Activated CD4-positive, alpha-beta T cell treated with anti-CD3 and anti-CD28 coated beads, Interleukin-2, amount 50 U/mL, for 24 hours (primary cell): ENCODE data around the gene CT45A10.
A peak's percentile ranks its signal among the peaks of the same experiment; 100 is the strongest.
"Not testable (repeated sequence)": the region's sequence is repeated elsewhere in the genome, so short reads cannot be mapped to it uniquely, and the experiment has no call there.

ENCODE experiments used
- DNase-seq, 2 donors: peaks; one replicate each; pipeline ENCODE4 v3.0.0-alpha.2; 2020; ENCODE audit warnings: low read depth in 1 of 2, low spot score in 1 of 2

CT45A10 gene, protein sequence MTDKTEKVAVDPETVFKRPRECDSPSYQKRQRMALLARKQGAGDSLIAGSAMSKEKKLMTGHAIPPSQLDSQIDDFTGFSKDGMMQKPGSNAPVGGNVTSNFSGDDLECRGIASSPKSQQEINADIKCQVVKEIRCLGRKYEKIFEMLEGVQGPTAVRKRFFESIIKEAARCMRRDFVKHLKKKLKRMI

DNA sequence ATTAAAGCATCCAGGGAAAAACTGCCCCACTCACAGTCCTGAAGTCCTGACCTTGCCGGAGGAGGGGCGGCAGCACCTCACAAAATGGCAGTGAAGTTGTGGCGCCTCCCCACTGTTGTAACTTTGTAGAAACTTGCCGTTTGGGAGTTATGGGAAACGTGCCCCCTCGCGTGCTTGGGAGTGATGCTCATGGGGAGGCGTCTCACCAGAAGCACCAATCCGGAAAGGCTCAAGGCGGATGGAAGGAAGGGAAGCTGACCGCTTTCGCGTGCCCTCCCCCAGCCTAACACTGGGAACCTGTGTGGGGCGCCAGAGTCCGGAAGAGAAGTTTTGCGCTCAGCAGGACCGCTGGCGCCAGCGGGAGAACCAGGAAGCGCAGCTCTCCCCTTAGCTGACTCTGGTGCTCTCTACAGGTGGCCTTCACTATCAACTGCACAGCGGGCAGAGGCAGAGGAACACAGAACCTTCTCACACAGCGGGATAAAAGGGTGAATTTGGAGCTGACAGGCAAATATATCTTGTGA, at the start of gene CT45A10, which contains the start of gene SAGE1:
Gene CT45A10 (minus strand): TSS at position 151 of the 524 bp plus-strand sequence. CDS start 8,100 bp downstream, outside the sequence.
Gene SAGE1 (plus strand): TSS at position 423 of the 524 bp plus-strand sequence. CDS start 2,527 bp downstream, outside the sequence.
- no peak for DNase-seq

DNA sequence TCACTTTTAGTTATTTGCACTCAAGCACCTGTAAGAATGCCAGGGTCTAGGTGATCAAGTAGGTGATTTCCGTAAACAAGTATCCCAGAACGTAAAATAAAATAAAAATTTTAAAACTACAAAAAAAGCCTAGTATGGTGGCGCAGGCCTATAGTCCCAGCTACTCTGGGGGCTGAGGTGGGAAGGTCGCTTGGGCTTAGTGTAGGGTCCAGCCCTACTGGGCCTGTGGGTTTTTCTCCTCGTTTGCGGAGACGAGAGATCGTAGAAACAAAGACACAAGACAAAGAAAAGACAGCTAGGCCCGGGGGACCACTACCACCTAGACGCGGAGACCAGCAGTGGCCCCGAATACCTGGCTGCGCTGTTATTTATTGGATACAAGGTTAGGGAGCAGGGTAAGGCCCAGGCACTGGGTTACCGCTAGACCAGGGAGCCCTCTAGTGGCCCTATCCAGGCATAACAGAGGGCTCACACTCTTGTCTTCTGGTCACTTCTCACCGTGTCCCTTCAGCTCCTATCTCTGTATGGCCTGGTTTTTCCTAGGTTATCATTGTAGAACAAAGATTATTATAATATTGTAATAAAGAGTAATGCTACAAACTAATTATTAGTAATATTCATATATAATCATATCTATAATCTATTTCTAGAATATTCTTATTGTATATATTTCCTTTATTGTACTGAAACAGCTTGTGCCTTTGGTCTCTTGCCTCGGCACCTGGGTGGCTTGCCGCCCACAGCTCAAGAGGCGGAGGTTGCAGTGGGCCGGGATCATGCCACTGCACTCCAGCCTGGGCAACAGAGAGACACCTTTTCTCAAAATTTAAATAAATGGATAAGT, 38.6 kb upstream of the CT45A10 start:
- peak; percentile 0 to 10 for DNase-seq

DNA sequence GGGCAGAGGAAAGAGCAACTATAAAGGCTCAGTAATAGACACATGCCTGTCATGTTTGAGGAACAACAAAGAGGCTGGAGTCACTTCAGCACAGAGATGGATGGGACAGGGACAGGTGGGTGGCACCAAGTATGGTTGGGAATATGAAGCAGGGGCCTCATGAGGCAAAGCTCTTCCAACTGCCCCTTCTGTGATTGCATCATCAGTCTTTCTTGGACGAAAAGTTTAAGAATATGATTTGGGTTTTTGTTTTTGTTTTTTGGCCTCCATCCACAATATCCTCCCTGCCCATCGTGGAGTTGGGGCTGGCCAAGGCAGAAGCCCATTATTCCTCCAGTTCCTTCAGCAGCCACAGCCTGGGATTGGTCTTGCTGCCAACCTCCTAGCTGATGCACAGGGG, 34.7 kb upstream of the CT45A10 start:
- DNase-seq, result no peak

DNA sequence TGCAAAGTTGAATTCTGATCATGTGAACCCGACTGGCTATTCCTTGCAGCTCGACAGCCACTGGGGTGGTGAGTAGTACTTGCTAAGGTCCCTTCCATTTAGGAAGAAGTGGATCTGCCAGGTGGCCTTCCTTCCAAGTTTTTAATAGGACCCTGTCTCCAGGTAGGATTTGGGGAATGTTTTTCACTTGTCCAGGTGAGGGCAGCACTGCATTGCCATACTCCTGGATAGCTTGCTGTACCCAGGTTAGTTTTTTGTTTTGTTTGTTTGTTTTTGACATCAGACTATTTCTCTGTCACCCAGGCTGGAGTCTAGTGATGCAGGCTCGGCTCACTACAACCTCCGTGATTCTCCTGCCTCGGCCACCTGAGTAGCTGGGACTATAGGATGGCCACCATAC, 30.1 kb upstream of the CT45A10 start:
- DNase-seq, result no peak

DNA sequence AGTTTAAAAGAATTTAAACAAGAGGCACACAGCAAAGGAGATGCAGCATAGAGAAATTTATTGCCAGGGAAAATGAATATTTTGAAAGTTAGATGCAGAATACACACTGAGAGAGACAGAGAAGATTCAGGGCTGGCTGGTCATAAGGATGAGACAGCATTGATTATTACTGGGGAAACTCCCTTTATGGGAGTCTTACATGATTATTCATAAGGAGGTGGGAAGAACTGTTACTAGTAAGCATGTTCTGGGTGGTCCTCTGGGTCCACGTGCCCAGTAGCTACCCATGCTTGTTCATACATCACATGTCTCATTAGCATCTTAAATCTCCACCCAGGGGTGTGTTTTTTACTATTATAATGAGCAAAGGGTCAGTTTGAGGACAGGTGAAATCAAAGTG, 27.3 kb upstream of the CT45A10 start:
- not testable (repeated sequence) for DNase-seq

DNA sequence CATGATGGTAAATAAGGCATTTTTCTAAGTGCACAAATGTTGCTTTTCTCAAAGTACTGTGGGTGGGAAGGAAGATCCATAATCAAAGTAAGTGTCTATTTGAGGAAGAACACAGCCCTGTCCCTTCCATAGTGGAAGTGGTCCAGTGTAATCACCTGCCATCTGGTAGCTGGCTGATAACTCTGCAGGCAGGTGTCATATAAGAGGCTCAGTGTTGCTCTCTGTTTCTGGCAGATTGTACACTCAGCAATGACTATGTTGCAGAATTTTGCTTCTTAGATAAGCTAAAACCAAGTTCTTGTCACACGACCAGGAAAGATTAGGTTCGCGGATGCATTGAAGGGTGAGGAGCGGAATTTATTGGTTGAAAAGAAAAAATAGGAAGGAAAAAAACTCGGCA, 21.2 kb upstream of the CT45A10 start:
- no peak for DNase-seq

DNA sequence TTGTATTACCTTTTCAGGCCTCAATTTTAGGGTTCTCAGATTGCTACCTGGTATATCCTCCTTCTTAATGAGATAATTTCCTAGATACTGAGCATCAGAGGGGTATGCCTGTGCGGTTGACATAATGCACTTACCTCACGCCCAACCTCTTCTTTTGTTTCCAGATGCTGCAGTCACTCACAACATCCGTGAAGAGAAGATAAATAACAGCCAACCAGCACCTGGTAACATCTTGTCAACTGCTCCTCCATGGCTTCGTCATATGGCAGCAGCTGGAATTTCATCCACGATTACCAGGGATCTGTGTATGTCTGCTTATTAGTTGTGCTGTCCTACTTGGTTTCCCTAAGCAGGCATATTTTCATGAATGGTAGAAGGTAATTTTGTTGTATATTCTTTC, 17.0 kb upstream of the CT45A10 start:
- DNase-seq, result no peak

DNA sequence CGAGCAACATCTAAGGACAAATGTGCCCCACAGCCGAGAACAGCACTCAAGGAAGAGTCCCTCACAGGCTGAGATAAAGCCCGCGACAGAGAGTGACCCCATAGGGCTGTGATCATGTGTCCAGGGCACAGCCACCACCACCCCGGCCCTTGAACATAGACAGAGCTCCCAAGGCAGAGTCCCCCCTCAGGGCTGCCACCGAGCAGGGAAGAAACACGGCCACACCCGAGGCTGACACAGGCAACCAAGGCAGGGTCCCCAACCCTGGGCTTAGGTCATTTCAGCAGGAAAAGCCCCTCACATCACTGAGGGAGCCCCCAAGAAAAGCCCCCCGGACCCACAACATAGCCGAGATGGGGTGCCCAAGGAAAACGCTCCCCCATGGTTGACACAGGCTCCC, 463 bp downstream of the CT45A10 start:
- DNase-seq, result no peak

DNA sequence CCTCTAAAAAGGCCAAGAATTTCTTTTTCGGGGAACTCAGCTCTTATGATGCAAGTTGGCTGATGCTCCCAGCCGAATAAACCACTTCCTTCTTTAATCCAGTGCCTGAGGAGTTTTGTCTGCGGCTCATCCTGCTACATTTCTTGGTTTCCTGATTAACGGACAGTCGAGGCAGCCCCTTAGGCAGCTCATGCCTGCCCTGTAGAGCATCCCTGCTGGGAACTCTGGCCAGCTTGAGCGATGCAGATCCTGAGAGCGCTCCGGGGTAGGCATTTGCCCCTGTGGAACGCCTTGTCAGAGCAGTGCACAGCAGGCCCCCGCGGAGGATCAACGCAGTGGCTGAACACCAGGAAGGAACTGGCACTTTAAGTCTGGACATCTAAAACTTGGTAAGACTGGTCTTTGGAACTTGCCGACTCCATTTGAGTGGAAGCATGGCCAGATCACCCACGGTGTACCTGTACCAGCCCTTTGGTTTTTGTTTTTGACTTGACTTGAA, 3.1 kb downstream of the CT45A10 start:
- no peak for DNase-seq

DNA sequence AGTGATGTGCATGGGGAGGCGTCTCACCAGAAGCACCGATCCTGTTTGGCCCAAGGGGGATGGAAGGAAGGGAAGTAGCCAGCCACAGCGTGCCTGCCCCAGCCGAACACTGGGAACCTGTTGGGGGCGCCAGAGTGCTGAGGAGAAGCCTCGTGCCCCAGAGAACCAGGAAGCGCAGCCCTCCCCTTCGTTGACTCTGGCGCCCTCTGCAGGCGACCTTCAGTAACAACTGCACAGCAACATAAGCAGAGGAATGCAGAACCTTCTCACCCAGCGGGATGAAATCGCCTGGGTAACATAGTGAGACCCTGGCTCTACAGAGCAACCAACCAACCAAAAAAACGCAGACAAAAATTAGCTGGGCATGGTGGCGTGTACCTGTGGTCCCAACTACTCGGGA, 4.3 kb downstream of the CT45A10 start:
- DNase-seq, result not testable (repeated sequence)

DNA sequence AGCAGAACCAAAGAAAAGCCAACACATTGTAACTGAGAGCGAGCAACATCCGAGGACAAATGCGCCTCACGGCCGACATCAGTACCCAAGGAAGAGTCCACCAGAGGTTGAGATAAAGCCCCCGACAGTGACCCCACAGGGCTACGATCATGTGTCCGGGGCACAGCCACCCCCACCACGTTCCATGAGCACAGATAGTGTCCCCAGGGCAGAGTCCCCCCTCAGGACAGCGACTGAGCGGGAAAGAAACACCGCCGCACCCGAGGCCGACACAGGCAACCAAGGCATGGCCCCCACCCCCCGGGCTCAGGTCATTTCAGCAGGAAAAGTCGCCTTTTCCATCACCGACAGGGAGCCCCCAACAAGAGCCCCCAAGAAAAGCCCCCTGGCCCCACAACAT, 5.0 kb downstream of the CT45A10 start:
- not testable (repeated sequence) for DNase-seq

DNA sequence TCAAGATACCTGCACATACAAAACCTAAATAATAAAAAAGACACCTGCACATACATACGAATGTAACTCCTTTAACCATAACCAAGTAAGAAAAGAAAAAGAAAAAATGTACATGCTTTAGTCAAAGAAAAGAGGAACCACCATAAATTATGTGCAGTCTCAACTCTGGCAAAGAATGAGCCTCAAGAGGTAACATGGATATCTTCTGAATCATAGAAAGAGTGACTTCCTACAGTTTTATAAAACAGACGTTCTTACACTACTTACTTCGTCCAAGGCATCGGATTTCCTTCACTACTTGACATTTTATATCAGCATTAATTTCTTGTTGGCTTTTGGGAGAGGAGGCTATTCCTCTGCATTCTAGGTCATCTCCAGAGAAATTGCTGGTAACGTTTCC, 10.5 kb downstream of the CT45A10 start:
- DNase-seq, result not testable (repeated sequence)

DNA sequence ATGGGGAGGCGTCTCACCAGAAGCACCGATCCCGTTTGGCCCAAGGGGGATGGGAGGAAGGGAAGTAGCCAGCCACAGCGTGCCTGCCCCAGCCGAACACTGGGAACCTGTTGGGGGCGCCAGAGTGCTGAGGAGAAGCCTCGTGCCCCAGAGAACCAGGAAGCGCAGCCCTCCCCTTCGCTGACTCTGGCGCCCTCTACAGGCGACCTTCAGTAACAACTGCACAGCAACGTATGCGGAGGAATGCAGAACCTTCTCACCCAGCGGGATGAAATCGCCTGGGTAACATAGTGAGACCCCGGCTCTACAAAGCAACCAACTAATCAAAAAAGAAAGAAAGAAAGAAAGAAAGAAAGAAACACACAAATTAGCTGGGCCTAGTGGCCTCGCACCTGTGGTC, 21.5 kb downstream of the CT45A10 start, which contains the start of gene CT45A9:
Gene CT45A9 (minus strand): TSS at position 101 of the 400 bp plus-strand sequence. CDS start 3,751 bp downstream, outside the sequence.
- not testable (repeated sequence) for DNase-seq

DNA sequence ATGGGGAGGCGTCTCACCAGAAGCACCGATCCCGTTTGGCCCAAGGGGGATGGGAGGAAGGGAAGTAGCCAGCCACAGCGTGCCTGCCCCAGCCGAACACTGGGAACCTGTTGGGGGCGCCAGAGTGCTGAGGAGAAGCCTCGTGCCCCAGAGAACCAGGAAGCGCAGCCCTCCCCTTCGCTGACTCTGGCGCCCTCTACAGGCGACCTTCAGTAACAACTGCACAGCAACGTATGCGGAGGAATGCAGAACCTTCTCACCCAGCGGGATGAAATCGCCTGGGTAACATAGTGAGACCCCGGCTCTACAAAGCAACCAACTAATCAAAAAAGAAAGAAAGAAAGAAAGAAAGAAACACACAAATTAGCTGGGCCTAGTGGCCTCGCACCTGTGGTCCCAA, 38.8 kb downstream of the CT45A10 start, which contains the start of gene CT45A8:
Gene CT45A8 (minus strand): TSS at position 101 of the 400 bp plus-strand sequence. CDS start 3,755 bp downstream, outside the sequence.
- not testable (repeated sequence) for DNase-seq

DNA sequence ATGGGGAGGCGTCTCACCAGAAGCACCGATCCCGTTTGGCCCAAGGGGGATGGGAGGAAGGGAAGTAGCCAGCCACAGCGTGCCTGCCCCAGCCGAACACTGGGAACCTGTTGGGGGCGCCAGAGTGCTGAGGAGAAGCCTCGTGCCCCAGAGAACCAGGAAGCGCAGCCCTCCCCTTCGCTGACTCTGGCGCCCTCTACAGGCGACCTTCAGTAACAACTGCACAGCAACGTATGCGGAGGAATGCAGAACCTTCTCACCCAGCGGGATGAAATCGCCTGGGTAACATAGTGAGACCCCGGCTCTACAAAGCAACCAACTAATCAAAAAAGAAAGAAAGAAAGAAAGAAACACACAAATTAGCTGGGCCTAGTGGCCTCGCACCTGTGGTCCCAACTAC, 56.1 kb downstream of the CT45A10 start, which contains the start of gene CT45A7:
Gene CT45A7 (minus strand): TSS at position 101 of the 400 bp plus-strand sequence. CDS start 3,747 bp downstream, outside the sequence.
- not testable (repeated sequence) for DNase-seq
